HG02970 (cell line): ENCODE data around the gene CDH8.
"Not testable (repeated sequence)": the region's sequence is repeated elsewhere in the genome, so short reads cannot be mapped to it uniquely, and the experiment has no call there.

Experiments used
- ATAC-seq: cut with Tn5 transposase; IDR thresholded peaks from one replicate; pipeline ENCODE4 v1.9.1; 2021; ENCODE audit warnings: mild to moderate bottlenecking, moderate library complexity, moderate number of reproducible peaks; ENCODE audit not compliant: unreplicated experiment, low FRiP score

The CDH8 gene

DNA sequence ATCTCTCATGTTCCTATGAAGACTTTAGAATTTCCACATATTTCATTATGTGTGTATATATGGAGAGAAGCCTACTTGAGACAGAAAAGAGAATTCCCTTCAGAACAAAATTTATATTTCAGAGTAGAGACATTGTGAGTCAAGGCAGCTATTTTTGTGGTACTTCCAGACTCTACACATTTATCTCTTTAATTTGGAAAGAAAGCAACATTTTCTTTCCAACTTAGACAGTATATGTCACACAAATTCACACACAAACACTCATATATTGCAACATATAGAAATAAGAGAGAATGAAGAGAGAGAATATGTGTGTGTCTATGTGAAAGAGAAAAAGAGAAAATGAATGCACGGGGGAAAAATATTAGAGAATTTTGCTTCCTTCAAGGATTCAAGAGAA is 158.8 kb downstream of the CDH8 start:
- no peak for ATAC-seq

DNA sequence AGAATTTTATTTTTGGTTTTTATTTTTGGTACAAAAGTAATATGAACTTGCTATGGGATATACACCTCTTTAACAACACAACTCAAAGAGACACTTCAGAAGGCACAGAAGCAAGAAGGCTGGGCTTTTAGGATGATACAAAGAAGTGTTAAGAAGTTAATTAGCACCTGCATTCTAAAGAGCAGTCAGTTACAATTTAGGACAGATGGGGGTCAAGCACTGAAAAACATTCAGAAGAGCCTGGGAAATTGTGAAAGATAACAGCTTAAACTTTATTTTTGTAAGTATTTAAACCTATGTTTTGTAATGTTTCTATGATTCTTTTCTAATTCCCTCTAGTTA is 163.5 kb downstream of the CDH8 start:
- ATAC-seq, result no peak

DNA sequence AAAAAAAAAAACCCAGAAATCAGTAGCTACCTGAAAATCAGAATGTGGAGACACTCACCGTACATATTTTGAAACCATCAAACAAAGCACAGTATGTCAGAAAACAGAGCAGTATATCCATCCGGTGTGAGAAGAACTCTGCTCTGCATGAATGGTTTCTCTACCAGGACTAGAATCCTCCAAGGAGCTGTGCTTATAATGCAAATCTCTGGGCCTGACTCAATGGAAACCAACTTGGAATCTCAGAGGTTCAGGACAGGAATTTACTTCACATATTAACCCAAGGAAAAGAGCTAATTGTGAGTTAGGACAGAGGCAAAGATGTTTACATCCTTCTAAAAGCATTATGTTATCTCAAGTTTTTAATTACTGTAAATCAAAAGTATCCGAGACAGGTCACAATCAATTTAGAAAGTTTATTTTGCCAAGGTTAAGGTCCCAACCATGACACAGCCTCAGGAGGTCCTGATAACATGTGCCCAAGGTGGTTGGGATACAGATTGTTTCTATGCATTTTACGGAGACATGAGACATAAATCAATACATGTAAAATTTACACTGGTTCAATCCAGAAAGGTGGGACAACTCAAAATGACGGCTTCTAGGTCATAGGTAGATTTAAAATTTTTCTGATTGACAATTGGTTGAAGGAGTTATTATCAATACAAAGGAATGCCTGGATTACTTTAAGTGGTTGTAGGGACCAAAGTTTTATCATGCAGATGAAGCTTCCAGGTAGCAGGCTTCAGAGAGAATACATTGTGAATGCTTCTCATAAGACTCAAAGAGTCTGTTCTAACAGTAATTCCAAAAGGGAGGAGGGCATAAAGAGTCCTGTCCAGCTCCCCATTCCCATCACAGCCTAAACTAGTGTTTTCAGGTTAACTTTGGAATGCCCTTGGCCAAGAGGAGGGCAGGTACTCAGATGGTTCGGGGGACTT is 164.1 kb downstream of the CDH8 start:
- ATAC-seq, result no peak

DNA sequence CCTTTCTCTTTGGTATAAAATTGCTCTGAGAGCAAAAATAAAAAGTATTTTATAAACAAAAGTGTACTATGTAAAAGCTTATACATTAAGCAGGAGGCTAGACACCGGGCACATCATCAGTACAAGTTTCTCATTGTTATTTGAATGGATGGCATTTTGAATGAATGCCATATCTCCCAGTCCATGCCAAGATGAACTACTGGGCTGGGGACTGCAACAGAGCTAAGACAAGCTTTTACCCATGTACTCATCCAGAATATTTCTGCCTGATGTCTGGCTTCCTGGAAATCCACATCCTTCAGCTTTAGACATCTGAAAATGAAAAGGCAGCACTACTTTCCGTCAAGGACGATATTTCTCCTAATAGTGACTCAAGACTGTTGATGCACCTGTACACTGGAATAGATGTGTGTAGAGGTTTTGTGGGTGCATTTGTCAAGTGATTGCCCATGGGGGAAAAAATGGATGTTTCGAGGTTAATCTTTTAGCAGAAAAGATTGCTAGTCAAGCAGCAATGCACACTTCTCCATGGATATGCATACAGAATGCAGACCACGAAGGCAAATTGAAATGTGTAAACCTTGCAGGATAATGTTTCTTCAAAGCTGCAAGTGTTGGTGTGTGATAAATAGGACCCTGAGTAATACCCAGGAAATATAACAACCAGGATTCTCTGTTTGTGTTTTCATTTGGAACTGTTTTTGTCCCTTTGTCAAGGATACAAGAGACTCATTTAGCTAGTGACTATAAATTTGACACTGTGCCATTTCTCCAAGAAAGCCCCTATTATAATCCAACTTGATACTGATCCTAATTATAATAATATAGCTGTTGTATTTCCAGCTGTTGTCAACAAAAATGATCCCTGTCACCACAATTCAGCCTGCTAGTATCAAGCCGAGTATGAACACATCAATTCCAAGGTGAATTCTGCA is 173.8 kb downstream of the CDH8 start:
- ATAC-seq, result no peak

DNA sequence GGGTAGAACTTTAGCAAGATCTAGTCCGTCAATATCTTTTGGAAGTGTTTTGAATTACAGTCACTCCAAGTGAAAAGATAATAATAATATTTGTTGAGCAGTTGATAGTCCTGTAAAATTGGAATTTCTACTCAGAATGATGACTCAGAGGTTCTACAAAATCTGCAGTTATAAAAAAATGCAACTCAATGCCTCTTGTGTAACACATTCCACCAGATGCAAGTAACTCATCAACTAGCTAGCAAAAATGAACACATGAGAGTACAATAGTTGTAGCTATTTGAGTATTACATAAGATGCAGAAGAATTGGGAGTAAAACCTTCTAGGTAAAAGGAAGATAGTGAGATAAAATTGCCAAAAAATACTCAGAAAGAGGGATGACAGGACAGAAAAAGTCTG is 177.2 kb downstream of the CDH8 start:
- ATAC-seq, result no peak

DNA sequence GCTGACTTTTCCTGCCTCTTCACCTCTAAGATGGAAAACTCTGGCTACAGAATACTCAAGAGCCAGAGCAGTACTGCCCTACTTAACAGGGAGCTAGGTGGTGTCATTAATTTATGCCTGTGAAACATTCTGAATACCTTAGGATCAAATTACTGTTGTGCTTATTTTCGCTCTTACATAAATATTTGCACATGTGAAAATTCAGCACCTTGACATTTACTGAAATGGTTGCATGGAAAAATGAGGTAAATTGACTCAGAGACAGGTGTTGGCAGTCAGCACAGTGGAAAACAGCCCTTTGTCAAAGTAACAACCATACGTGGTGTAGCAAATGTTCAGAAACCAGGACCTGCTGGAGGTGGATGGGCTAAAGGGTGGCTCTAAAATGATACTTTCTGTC is 193.6 kb downstream of the CDH8 start:
- no peak for ATAC-seq

DNA sequence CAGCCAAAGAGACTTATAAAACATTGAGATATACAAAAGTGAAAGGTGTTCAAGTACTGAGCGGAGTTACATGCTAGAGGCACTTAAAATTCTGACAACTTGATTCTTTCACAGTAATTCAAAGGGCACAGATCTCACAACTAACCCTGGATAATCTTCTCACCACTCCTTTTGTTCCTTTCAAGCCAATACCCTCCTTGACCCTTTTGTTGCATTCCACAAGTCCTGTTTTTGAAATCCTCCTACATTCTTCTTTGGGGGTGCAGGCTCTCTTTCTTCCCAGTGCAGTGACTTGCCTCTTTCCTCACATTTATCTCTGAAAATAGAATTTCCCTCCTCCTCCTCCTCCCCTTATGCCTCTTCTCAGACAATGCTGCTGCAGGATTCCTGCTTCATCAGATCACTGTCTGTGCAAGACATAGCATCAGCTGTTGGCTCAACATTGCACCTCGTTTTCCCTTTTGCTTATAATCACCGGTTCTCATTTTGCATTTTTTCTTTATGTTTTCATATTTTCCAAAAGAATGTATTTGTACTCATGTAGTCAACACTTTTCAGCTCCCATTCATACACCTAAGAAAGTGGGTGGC is 199.3 kb downstream of the CDH8 start:
- ATAC-seq, result no peak

DNA sequence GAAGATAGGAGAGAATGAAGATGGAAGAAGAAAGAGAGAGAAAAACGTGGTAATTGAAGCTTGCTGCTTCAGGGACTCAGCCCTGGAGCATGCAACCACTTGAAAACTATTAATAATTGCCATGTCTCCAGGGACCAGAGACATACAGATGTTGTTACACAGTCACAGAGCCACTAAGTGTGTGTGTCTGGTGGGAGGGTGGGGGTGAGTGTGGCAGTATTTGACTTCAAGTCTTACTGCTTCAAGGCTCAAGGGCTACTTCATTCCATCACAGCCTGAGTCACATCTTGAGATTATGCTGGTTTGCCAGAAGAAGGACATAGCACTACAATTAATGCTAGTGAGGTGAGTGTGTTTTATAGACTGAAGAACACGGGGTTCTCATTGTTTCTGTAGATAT is 202.2 kb downstream of the CDH8 start:
- no peak for ATAC-seq

DNA sequence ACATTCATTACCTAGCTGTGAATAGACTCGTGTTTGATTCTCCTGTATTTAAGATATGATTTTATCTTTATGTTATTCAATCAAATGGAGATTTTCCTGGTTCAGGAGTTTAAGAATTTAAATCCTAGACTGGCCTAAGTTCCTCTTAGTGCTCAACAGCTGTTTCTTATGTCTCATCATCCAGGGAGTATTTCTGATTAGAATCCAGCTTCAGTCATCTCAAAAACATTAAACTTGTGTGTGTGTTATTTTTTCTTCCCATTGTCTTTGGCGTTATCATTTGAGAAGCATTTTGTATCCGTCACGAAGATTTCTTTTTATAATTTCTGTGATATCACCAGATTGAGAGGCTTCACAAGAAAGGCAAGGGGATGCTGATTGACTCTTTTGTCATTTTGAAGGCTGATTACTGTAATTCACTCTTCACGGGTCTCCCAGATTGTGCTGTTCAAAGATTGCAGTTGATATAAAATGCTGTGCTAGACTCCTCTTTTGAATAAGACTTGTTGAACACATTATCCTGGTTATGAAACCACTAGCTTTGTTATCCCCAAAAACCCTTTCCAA is 204.8 kb downstream of the CDH8 start:
- ATAC-seq, result no peak

DNA sequence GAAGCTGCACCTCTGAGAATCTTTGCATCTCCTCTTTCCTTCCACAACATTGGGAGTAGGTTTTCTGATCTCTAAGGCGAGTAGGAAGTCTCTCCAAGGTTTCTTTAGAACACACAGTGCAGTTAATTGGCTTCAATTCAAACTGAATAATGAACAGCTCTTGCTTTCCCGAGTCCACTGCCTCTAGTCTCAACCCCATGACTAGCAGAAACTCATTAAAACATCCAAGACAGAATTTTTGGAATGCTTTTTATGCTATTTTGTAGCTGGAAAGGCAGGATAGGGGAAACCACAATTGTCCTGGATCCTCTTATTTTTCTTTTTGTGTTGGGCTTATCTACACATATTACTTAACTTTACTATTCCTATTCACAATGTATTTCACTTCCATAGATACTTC is 206.6 kb downstream of the CDH8 start:
- ATAC-seq, result no peak

DNA sequence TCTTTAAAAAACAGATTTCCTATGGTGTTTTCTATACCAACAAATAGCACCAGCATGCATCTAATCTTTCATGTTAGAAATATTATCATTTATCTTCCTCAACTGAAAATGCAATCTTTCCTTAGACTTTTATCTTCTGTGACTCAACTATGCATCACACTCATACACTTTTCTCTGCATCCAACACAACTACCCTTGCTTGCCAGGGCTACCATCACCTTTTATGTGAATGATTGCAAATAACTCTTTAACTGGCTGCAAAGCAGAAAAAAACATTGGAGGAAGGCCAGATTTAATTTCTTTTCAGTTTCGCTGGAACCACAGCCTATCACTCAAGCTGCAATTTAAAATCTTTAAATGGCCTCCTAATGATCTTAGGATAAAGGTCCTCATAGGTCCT is 212.9 kb downstream of the CDH8 start:
- no peak for ATAC-seq

DNA sequence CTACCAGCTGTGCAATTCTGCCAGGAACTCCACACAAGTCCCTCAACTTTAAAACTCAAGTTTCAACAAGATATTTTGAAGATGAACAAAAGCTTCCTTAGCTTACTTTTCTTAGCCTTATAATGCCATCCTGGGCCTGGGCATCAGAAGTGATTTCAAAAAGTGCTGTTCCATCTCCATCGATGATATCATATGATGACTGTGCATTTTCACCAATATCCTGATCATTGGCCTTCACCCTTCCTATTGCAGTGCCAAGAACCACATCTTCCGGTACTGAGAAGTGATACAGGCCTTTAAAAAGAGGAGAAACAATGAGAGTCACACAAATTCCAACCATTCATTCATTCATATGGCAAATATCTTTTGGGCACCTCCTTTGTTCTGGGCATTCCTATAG is 215.4 kb downstream of the CDH8 start:
- no peak for ATAC-seq

DNA sequence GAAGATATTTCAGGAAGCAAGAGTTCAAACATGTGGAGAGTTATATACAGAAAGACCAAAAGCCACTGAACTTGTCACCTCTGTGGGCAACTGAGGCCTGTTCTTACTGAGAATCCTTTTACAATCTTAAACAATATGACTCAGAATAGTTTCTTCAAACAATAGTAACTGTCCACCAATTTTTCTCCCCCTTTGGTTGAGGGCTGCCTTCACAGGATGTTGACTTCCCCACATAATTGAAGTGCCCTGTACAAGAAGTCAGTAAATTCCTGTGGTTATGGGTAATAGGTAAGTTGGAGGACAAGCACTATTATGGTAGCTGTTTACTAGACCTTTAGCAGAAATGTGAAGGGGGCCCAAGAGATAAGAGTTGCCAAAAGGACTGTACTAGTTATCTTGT is 215.8 kb downstream of the CDH8 start:
- ATAC-seq, result no peak

DNA sequence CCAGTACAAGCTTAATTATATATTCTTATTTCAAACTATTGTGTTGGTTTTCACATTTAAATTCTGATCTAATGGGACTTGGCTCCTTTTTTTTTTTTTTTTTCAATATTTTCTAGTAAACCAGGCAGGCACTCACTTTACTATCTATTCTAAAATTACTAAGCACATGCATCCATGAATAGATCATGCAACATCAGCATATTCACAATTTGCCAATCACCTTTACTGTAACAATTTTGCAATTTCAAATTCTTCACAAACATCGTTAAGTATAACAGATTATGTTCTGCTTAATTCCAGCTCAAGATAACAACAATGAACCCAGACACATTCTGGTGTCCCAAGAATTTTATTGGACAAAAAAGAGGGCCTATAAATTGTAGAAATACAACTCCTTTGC is 217.4 kb downstream of the CDH8 start:
- no peak for ATAC-seq

DNA sequence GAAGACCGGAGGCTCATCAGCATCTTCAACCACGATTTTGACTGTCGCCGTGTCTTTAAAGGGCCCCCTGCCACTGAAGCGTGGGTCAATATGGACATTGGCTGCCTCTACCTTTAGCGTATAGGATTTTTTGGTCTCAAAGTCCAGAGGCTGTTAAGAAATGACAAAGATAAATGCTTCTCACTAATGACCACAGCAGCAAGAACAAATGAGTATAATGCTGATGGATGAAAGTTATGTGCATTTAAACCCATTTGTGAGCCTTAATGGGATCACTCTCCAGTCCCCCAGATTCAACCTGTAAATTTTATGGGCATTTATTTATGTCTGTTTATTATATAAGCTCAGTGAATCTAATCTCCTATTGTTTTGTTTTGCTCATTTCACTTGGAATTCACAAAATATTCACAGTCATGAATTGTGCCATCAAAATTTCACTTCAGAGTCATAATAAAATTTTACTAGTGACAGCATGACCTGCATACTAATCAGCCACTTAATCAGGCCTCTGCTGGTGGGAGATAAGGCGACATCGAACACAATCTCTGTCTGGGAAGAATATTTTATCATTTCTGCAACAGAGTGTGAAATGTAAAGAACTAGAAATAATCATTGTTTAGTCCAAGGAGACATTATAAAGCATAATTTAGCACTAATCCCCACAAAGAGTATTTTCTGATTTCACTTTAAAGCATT is 218.5 kb downstream of the CDH8 start:
- no peak for ATAC-seq

DNA sequence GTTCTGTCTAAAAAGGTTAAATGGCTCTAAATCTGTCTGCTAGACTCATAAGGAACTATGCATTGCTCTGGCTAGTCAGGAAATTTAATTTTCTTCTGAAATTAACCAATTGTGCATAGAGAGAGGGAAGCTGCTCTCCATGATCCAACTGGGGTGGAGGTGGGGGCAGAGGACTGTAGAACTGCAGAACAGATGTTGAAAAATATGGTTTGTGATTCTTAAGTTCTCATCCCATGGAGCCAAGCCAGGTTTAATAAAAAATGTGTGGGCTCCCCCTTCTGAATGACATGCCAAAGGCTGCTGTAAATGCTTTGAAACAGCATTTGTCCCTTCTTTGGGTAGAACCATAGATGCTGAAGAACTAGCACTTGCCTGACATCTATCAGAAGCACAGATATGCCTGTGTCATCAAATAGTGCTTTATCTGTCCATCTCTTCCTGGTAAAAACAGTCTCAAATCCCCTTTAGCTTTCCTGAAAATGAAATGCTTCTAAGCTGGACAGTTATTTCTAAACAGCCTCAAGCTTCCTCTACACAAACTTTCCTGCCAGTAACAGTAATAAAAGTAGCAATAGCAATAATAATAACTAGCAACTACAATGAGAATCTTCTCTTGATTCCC is 221.4 kb downstream of the CDH8 start:
- ATAC-seq, result no peak

DNA sequence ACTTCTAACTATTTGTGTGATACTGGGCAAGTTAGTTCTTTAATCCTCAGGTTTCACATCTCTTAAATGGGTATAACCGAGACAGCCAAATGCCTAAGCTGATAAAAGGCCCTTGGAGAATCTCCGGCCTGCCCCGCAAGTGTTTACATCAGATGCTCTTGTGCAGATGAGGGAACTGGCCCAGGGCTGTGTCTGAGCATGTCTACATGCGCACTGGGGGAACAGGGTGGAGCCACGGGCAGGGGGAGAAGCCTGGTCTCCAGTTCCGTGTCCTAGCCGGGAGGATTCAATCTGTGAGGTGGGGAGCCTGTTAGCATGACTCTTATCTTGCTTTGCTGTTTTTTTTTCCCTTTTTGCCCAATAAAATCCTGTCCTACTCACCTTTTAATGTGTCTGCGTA is 222.9 kb downstream of the CDH8 start:
- ATAC-seq, result no peak

DNA sequence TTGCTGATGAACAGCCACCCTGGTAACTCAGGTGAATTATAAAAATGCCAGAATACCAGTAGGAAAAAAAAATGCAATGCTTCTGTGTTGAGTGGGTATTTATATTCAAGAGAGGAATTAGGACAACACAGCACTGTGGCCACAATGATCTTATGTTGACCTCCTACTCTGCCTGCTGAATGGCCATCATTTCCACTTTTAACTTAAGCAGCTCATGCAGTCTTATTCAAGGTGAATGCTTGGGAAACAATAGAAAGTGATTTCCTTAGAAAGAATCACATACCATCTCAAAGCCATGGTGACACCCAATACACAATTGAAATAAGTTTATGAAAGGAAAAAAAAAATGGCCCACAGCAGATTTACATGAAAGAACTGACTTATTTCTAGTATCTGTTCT is 224.0 kb downstream of the CDH8 start:
- no peak for ATAC-seq

DNA sequence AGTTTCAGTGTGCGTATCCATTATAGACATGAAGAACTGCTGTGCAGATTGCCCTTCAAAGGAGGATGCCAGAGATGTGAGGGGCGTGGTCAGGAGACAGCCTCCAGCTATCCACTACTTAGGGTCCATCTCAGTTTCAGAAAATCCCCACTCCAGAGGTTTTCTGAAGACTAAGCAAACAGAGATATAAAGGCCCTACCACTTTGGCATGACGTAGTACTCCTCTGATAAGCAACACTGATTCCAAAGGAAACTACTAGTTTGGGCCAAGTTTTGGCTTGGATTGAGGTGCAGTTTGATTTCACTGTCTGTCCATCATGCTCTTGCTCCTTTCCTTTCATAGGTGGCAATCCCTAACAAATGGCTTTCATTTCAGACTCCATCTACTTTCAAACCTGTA is 228.7 kb downstream of the CDH8 start:
- ATAC-seq, result no peak

DNA sequence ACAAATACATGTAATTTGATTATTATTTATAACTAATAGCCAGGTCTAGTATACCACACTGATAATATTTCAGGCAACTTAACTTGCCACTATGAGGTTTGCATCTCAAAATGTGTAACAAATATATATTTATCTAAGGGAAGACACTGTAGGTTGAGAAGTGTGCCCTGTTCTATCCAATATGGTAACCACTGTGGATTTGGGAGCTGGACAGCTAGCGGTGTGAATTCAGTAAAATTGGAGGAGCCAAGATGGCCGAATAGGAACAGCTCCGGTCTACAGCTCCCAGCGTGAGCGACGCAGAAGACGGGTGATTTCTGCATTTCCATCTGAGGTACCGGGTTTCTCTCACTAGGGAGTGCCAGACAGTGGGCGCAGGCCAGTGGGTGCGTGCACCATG is 235.0 kb downstream of the CDH8 start:
- ATAC-seq, result not testable (repeated sequence)
